ENCODE results near the gene SMYD3.

SMYD3 gene

GRCh38 chr1:246134789-246135188 lies 372.3 kb downstream of the SMYD3 start:
- DNase-seq, result no peak

- no peak for DNase-seq
Measured at GRCh38 chr1:246131095-246131494, 376.0 kb downstream of the SMYD3 start.

- no peak for DNase-seq
Measured at GRCh38 chr1:246128494-246129069, 378.5 kb downstream of the SMYD3 start.

DNA sequence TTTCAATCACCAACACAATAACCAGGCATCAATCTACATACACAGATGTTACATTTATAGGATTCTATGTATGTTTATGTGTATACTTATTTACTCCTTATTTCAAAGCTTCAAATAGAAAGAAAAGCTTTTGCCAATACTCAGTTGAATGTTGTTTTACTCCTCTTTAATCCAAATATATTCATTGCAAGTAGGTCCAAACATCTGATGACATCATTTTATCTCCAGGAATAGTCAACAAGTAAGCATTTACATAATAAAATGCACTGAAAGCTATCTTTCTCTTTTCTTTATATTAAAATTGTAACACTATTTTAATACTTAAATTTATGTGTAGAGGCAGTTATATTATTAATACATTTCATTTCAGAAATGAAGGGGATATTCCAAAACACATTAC lies 380.5 kb downstream of the SMYD3 start:
- DNase-seq, result no peak

DNA sequence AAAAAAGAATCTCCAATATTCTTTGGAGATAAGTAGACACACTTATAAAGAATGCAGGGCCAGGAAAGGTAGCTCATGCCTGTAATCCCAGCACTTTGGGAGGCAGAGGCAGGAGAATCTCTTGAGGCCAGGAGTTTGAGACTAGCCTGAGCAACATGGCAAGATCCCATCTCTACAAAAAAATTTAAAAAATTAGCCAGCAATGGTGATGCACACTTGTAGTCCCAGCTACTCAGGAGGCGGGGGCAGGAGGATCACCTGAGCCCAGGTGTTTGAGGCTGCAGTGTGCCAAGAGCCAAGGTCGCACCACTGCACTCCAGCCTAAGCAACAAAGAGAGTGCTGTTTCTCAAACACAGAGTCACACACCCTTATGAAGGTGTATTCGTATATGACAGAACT lies 385.0 kb downstream of the SMYD3 start:
- no peak for DNase-seq

- DNase-seq, result no peak
Measured at GRCh38 chr1:246121533-246121932, 385.5 kb downstream of the SMYD3 start.

DNA sequence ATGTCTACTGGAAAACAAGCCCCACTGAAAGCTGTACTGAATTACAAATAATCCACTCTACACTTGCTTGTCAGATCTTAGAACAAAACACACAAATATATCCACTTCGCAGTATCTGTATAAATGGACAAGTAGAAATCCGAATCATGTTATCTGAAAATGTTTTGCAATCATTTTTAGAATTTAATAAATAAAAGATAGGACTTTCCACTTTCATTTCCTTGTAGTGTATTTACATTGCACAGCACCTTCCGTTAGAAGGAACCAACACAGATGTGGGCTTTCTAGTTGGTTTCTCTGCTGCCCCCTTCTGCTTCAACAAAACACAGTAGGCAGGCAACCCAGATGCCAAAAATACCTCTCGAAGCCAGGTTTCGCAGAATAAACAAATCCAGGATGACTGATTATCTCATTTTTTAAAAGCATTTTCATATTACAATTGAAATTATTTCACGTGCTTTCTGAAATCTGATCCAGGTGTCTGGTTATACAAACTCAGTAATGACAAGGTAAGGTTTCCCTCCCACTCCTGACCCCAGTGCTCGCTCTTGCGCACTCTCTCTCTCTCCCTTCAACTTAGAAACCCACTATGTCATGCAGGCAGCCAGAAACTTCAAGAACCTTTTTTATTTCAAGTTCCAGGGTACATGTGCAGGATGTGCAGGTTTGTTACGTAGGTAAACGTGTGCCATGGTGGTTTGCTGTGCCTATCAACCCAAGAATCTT lies 389.9 kb downstream of the SMYD3 start:
- DNase-seq, result no peak

DNA sequence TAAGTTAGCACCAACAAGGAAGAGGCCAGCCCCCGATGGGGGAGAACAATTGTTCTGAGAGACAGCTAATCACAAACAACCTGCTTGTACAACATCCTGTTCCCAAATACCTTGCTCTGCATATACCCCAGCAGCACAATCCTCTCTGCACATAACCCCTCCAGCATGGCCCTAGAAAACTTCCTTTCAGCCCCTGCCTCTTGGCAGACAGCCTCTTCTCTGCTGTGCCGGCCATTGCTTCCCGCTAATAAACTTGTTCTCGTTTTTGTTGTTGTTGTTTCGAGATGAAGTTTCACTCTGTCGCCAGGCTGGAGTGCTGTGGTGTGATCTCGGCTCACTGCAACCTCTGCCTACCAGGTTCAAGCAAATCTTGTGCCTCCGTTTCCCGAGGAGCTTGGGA lies 392.7 kb downstream of the SMYD3 start:
- no peak for DNase-seq

GRCh38 chr1:246113555-246114095 lies 393.5 kb downstream of the SMYD3 start:
- DNase-seq, result no peak

DNA sequence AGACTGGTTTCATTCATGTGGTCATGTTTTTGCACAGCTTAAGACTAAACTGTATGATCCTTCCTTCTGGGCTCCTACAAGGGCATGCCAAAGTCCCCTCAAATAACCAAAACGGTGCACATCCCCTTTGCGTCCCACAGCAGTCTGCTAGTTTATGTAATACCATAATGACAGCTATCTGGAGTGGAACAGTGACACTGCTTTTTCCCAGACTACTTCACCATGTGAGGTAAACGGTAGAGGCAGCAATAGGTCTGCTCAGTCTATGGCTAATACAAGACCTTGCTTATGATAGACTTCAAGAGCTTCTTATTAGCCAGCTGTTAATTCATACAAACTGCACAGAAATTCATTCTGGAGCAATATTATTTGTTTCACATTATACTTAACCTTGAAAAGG lies 395.5 kb downstream of the SMYD3 start:
- DNase-seq, result no peak

GRCh38 chr1:246110343-246111219 lies 396.5 kb downstream of the SMYD3 start:
- no peak for DNase-seq

DNA sequence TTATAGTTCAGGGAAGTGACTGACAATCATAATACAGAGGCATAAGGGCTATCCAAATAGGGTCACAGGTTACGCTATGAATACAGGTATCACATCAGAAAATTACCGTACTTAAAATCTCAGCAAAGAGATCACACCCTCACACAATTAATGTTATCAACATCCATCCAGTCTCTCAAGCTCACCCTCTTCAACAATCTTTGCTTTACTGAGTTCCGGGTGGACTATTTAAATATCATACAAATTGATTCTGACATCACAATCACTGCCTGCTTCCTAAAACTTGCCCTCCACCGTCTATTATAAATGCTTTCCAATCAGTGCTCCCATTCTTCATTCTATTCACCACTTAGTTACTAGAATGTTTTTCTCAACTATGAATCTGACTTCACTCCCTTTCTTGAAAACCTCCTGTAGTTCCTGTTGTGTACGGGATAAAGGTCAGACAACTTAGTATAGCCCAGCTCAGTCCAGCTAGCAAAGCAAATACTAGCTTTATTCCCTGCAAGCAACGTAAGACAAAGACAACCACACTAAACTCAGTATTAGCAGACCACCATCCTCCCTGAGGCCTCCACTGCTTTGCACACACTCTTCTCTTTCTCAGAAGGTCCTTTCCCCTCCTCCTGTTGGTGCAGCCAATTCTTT lies 398.7 kb downstream of the SMYD3 start:
- no peak for DNase-seq

DNA sequence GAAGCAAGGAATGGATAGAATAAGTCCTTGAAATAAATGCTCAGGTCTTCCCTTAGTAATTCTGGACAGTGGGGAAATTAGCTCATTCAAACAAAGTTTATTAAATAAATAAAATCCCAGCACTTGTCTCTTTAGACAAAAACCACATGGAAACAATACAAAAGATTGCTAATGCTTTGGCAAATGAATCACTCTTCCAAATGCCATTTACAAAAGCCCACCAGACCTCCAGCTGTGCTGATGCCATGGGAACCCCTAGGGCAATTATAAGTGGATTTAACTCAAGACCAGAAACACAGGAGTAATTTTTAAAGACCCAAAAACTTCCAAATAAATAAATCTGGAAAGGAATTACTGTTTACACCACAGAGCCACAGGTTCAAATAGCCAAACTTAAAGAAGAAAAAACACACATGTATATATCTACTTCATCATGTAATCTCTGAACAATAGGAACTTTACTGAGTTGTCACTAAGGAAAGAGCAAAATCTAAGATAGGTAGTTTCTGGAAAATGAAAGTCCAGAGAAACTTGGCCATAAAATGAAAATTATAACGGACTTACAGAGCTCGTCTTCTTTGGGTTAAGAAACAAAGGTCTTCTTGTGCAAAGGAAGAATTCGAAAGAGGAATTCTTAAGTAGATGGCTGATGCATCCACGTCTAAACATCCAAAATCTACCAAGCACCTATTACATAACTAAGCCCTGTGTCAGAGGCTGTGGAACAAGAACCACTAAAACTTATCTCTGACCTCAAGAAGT lies 399.4 kb downstream of the SMYD3 start:
- DNase-seq, result no peak

GRCh38 chr1:246106342-246106763 lies 400.7 kb downstream of the SMYD3 start:
- DNase-seq, result no peak

DNA sequence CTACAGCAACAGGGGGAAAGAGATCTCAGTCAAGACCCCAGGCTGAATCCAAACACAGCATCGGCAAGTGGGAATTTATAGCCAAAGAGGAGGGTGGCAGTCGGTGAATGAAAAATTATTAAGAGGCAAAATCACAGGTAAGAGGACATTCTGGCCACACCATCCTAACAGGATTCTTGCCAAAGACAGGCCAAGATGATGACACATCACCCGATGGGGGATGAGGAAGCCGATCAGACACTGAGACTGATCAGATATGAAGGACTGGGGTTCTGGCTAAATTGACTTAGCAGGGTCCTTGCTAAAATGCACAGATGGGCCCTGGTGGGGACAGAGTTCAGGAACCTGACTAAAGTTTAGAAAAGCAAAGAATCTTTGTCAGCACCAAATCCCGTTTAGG lies 402.2 kb downstream of the SMYD3 start:
- no peak for DNase-seq

DNA sequence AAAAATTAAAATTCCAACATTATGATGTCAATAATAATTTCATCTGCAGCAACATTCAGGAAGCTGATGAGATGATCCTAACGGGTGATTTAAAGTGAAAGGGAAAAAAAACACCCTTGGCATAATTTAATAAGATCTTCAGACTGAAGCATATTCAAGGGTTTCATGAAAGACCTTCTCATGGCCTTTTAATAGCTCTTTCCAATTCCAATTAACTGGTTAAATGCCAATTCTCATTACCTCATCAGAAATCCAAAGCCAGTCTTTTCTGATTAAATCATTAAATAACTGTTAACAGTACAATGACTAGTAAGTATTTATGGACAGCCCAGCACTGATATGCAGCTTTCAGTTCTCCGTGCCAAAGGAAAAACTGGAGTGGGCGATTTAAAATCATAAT lies 407.5 kb downstream of the SMYD3 start:
- no peak for DNase-seq

DNA sequence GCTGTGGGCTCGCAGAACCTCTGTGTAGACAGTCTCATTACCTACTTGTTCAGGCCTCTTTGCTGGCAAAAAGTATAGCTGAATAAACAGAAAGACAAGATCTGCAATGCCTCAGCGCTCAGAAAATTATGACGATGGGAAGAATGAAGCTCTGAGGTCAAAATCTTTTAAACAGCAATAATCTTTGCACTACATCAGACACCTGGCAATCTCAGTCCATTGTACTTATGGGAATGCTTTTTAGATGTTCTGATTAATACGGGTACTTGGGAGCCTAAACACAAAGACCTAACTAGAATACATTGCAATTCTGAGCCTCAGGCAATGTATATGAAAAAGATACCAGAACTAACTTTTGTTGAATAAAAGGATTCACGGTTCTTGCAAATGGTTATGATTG lies 410.7 kb downstream of the SMYD3 start:
- DNase-seq, result no peak

GRCh38 chr1:246095443-246095842 lies 411.6 kb downstream of the SMYD3 start:
- DNase-seq, result no peak

DNA sequence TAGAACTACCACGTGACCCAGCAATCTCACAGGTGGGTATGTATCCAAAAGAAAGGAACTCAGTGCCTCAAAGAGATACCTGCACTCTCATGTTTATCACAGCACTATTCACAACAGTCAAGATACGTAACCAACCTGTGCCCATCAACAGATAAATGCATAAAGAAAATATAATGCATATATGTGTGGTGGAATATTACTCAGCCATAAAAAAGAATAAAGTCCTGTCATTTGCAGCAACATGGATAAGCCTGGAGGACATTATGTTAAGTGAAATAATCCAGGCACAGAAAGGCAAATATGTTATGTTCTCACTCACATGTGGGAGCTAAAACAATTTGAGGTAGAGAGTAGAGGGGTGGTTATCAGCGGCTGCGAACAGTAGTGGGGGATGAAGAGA lies 413.8 kb downstream of the SMYD3 start:
- no peak for DNase-seq

DNA sequence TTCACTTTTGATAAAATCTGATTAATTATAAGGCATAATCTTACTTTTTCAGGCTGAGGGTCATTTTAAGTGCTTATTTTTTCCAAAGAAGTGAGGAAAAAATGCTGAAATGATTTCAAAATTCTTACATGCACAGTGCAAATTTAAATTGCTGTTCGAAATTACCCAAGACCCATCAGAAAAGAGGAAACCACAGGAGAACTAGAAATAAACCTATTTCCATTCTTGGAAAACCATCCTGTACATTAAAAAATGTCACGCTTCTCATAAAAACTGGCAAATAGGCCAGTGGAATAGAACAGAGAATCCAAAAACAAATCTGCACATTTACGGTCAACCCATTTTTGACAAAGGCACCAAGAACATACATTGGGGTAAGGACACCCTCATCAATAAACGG lies 414.9 kb downstream of the SMYD3 start:
- DNase-seq, result no peak

DNA sequence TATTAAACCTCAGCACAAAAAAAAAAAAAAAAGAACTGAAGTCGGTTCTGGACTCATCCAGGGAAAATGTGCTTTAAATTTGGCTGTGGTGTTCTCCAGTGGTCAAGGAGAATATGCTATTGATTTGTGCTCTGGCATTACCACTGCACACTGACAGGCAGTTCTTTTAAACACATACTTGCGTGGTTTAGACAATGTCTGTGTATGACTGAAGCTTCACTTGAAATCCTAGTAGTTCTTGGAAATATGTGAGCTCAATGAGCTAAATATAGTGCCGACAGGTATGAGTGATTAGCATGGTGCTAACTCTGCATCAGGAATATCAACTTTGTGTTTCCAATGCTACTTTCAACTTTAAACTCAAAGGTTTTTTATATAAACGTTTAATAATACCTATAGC lies 415.6 kb downstream of the SMYD3 start:
- DNase-seq, result no peak

GRCh38 chr1:246086191-246086590 lies 420.9 kb downstream of the SMYD3 start:
- DNase-seq, result no peak
